Psoas muscle (tissue), 8 donors: ENCODE data around the gene PKIB. TPM values are rescaled to one million over a fixed set of nuclear protein-coding genes. Genes with fewer than 3 reads are reported as not detected.
"Not testable (repeated sequence)": the region's sequence is repeated elsewhere in the genome, so short reads cannot be mapped to it uniquely, and the experiment has no call there.

Source experiments
- ATAC-seq, 4 donors: fragments of 200-7000 bp; cut with Tn5 transposase; one replicate each; pipeline ENCODE4 v1.9.1; 2020; ENCODE audit warnings: moderate library complexity in 3 of 4, mild to moderate bottlenecking in 2 of 4
- DNase-seq, 2 donors: peaks; one replicate each; pipeline ENCODE4 v3.0.0-alpha.2; 2020
- H3K27ac ChIP-seq: fragments of 200-600 bp; one replicate; pipeline ENCODE4 v1.8.0; 2022
- H3K27me3 ChIP-seq, 3 donors: fragments of 200-600 bp in 1 of 3; one replicate each; pipeline versions ENCODE4 v1.6.1 to v1.8.0; 2013 to 2022; ENCODE audit warnings: low read length in 2 of 3, mild to moderate bottlenecking in 2 of 3, moderate library complexity in 1 of 3; ENCODE audit not compliant: insufficient read depth in 3 of 3
- H3K36me3 ChIP-seq, 2 donors: fragments of 200-600 bp in 1 of 2; one replicate each; pipeline versions ENCODE4 v1.6.1 to v1.8.0; 2013 to 2022; ENCODE audit warnings: low read depth in 1 of 2, mild to moderate bottlenecking in 1 of 2, moderate library complexity in 1 of 2; ENCODE audit not compliant: insufficient read depth in 1 of 2
- H3K4me1 ChIP-seq: fragments of 200-600 bp; one replicate; pipeline ENCODE4 v1.8.0; 2022
- H3K4me3 ChIP-seq: fragments of 200-600 bp; one replicate; pipeline ENCODE4 v1.8.0; 2022; ENCODE audit warnings: mild to moderate bottlenecking
- H3K9me3 ChIP-seq: fragments of 200-600 bp; one replicate; pipeline ENCODE4 v1.8.0; 2022
- WGBS, 3 donors: extraction: QIAGEN DNeasy Blood & Tissue Kit; methylation state at CpG; one replicate each; pipeline versions ENCODE4 v1.1.6 to v1.1.7; 2013; 5-methylcytosine and 5-hydroxymethylcytosine counted together
- intact Hi-C, 2 donors: fragments of 100-400 bp; cut with DNase I; formaldehyde crosslinking; loops; one replicate each; pipeline versions ENCODE4 v1.11.0 to v1.14.2; 2022
- polyA plus RNA-seq, 3 donors: library from polyadenylated mRNA; stranded (reverse); fragments of 200-250 nt; gene quantifications; one replicate each; pipeline ENCODE4 v1.2.3, GENCODE V29; 2013
- total RNA-seq, 4 donors: library from RNA; stranded (reverse); fragmentation: NEBNext Ultra II Directional in 2 of 4; extraction: Animal tissue kit (Norgen Biotek cat#: 25700) in 2 of 4; gene quantifications; one replicate each; pipeline versions ENCODE4 v1.2.1 to v1.2.4, GENCODE V29; 2021 to 2023
- TF ChIP-seq, protein P1 (sequence below): fragments of 200-600 bp; IDR thresholded peaks from one replicate; pipeline ENCODE4 v1.8.0; 2022; ENCODE audit warnings: antibody characterized with exemption
- donor health status: healthy with polysubstance abuse.
- donor health status: DM: no; HTN: no; CAD: no; lungs with moderate emphysema.
- donor health status: Bipolar disorder and iron deficiency.
- donor health status: healthy.
- donor health status: DM: yes; HTN: yes; CAD: no.
- donor health status: DM: no; HTN: no; CAD: no.
- donor health status: DM: no; HTN: no; CAD: no.
- donor health status: DM: yes; HTN: yes; CAD: no.

PKIB gene
- total and polyA plus RNA-seq, 7 donors = 0.20 to 2.4 (median 0.59) TPM

- intact Hi-C loops, DNase-seq, H3K9me3 ChIP-seq, H3K4me3 ChIP-seq, H3K4me1 ChIP-seq, H3K36me3 ChIP-seq, H3K27me3 ChIP-seq: not testable (repeated sequence)
- WGBS, 3 donors = 27 to 42% (median 40%) methylated on average over 8 of the region's 8 CpGs
- H3K27ac ChIP-seq = peak overlapping the region; percentile 68
- TF ChIP-seq, protein P1, sequence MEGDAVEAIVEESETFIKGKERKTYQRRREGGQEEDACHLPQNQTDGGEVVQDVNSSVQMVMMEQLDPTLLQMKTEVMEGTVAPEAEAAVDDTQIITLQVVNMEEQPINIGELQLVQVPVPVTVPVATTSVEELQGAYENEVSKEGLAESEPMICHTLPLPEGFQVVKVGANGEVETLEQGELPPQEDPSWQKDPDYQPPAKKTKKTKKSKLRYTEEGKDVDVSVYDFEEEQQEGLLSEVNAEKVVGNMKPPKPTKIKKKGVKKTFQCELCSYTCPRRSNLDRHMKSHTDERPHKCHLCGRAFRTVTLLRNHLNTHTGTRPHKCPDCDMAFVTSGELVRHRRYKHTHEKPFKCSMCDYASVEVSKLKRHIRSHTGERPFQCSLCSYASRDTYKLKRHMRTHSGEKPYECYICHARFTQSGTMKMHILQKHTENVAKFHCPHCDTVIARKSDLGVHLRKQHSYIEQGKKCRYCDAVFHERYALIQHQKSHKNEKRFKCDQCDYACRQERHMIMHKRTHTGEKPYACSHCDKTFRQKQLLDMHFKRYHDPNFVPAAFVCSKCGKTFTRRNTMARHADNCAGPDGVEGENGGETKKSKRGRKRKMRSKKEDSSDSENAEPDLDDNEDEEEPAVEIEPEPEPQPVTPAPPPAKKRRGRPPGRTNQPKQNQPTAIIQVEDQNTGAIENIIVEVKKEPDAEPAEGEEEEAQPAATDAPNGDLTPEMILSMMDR = peak; percentile 43
- ATAC-seq = peak in 3 of 4 donors; percentile 54 to 82 (median 76)
Observed at GRCh38 chr6:122744247-122744646, 134.0 kb downstream of the PKIB start.

- Histone ChIP-seq H3K4me1 (peaks cover 10% of the 10 kb centered on the region), H3K27ac (peak overlapping the region; percentile 68)
- 61 to 95% (median 69%) methylated on average over 3 of the region's 3 CpGs for WGBS, 3 donors
- not testable (repeated sequence) for H3K9me3 ChIP-seq, ATAC-seq, H3K36me3 ChIP-seq, H3K27me3 ChIP-seq, DNase-seq, H3K4me3 ChIP-seq
- intact Hi-C loops = loop anchor here in 1 of 2 donors (5.0 kb wide), 1 partner anchor 92 kb away; no protein-coding TSS in a partner anchor
Observed at GRCh38 chr6:122744856-122745255, 134.7 kb downstream of the PKIB start.

DNA sequence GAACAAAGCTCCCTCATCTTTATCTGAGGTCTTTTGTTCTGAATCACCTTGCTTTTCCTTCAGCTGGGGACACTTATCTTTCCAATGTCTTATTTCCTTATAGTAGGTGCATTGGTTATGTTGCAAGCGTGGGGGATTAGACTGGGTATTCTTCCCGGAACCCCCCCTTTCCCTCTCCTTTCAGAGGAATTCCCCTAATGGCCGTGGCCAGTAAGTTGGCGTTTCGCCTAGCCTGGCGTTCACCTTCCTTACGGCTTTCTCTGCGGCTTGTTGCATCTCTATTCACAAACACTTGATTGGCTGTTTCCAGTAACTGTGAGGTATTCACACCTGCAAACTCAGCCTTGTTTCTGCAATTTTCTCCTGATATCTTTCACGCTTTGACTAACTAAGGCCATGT lies 136.5 kb downstream of the PKIB start:
- no peak for ATAC-seq
- intact Hi-C loops = loop anchor here in 1 of 2 donors (5.0 kb wide), 1 partner anchor 91 kb away; no protein-coding TSS in a partner anchor
- Histone ChIP-seq H3K27ac (no peak overlapping the region), H3K9me3 (no peaks in the 10 kb centered on the region), H3K36me3 (no peaks in the 10 kb centered on the region), H3K4me3 (no peak overlapping the region), H3K27me3 (no peaks in the 10 kb centered on the region), H3K4me1 (peaks cover 10% of the 10 kb centered on the region)
- WGBS, 3 donors = 80 to 83% (median 81%) methylated on average over 9 of the region's 9 CpGs
- no peak for DNase-seq
- TF ChIP-seq, protein P1 = no peak

GRCh38 chr6:122747573-122747972 lies 137.4 kb downstream of the PKIB start:
- H3K36me3 ChIP-seq = no peaks in the 10 kb centered on the region
- H3K27me3 ChIP-seq = no peaks in the 10 kb centered on the region
- intact Hi-C loops = loop anchor here in 1 of 2 donors (5.0 kb wide), 1 partner anchor 90 kb away; no protein-coding TSS in a partner anchor
- TF ChIP-seq, protein P1 = no peak
- no peaks in the 10 kb centered on the region for H3K9me3 ChIP-seq
- 91 to 92% (median 92%) methylated on average over 10 of the region's 10 CpGs for whole genome bisulfite sequencing, 3 donors
- peaks cover 18% of the 10 kb centered on the region for H3K4me1 ChIP-seq
- DNase-seq (no peak), ATAC-seq (no peak)
- H3K27ac ChIP-seq = no peak overlapping the region
- H3K4me3 ChIP-seq = no peak overlapping the region

DNA sequence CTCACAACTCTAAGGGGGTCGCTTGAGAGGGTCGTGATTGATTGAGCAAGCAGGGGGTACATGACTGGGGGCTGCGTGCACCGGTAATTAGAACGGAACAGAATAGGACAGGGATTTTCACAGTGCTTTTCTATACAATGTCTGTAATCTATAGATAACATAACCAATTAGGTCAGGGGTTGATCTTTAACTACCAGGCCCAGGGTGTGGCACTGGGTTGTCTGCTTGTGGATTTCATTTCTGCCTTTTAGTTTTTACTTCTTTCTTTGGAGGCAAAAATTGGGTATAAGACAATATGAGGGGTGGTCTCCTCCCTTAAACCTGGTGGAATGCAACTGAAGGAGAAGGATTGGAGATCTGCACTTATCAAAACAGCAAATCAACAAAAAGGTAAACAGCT lies 138.7 kb downstream of the PKIB start:
- intact Hi-C loops = loop anchor here in 1 of 2 donors (5.0 kb wide), 1 partner anchor 88 kb away; no protein-coding TSS in a partner anchor
- not testable (repeated sequence) for H3K27me3 ChIP-seq, H3K36me3 ChIP-seq, H3K4me3 ChIP-seq, DNase-seq, H3K9me3 ChIP-seq, H3K27ac ChIP-seq, ATAC-seq
- peaks cover 27% of the 10 kb centered on the region for H3K4me1 ChIP-seq
- WGBS, 3 donors = 42 to 75% (median 72%) methylated on average over 4 to 5 of the region's 5 CpGs
